Measurements from ENCODE around the gene ANAPC5.
"Not testable (repeated sequence)": the region's sequence is repeated elsewhere in the genome, so short reads cannot be mapped to it uniquely, and the experiment has no call there.

Gene ANAPC5

DNA sequence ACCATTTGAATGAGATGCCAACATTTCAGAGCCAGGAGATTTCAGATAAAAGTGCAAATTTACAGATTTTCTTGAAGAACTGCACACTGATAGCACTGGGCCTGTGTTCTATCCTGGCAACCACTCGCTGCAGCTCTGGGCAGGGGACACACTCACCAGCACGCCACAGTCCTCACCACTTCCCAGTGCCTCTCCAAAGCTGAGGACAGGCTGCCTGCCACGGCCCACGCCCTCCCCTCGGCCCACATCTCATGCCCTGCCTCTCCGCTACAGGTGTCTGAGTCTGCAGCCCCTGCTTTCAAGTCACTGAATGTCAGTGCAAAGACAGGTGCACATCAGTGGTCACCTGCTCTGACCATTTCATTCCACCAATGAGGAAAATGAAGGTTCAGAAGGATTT is 68.4 kb downstream of the ANAPC5 start:
- Histone ChIP-seq H3K18ac (ENCODE audit: low read length) (peak overlapping the region; percentile 5), H3K4me2 (ENCODE audit: insufficient read depth, low read length, poor library complexity, severe bottlenecking) (no peak overlapping the region), H3K36me3 (replicated peaks in 1 of 2; ENCODE audit: control insufficient read depth in 2 of 2, insufficient read depth in 2 of 2, low read length in 2 of 2) (peaks cover 5 to 9% of the 10 kb centered on the region in 2 donors), H3K27me3 (ENCODE audit: control insufficient read depth in 3 of 3, insufficient read depth in 3 of 3, low read depth in 1 of 3, low read length in 3 of 3) (no peaks in the 10 kb centered on the region), H2BK12ac (ENCODE audit: low read length) (no peak overlapping the region), H2AK5ac (ENCODE audit: low read depth, low read length) (no peak overlapping the region), H2BK5ac (ENCODE audit: low read length) (no peak overlapping the region), H3K4me1 (ENCODE audit: control insufficient read depth in 2 of 2, insufficient read depth in 1 of 2, low read depth in 1 of 2, low read length in 2 of 2) (peaks cover 0 to 4% of the 10 kb centered on the region in 2 donors), H3K4ac (ENCODE audit: low read length) (no peak overlapping the region), H4K8ac (ENCODE audit: low read depth, low read length) (no peak overlapping the region), H3K9ac (ENCODE audit: low read depth, low read length, poor library complexity) (no peak overlapping the region), H3K9me3 (replicated peaks in 1 of 2; ENCODE audit: control insufficient read depth in 2 of 2, insufficient read depth in 1 of 2, low read depth in 1 of 2, low read length in 2 of 2) (no peaks in the 10 kb centered on the region), H3K14ac (ENCODE audit: low read length) (no peak overlapping the region), H3K4me3 (ENCODE audit: low read length in 2 of 2) (peak overlapping the region in 1 of 2 donors; percentile 35), H3K79me1 (ENCODE audit: low read depth, low read length) (no peaks in the 10 kb centered on the region), H3K23ac (ENCODE audit: low read depth, low read length, poor library complexity) (no peak overlapping the region), H2BK15ac (ENCODE audit: low read length) (no peak overlapping the region), H3K27ac (replicated peaks; ENCODE audit: low read length) (no peak overlapping the region), H4K91ac (ENCODE audit: low read depth, low read length, poor library complexity) (no peak overlapping the region), H2AFZ (ENCODE audit: low read length) (no peak overlapping the region), H2BK120ac (ENCODE audit: low read depth, low read length) (no peak overlapping the region)
- DNase-seq (ENCODE audit: low spot score): no peak
- no CpG with 5 or more reads among the region's 6 CpGs for WGBS, 2 donors (ENCODE audit: extremely low coverage in 2 of 2, insufficient read length in 2 of 2, insufficient replicate concordance in 1 of 2)

GRCh38 chr12:121283388-121283787 is 68.8 kb downstream of the ANAPC5 start:
- Histone ChIP-seq H3K4me3 (ENCODE audit: low read length in 2 of 2) (no peak overlapping the region), H4K91ac (ENCODE audit: low read depth, low read length, poor library complexity) (no peak overlapping the region), H3K79me1 (ENCODE audit: low read depth, low read length) (no peaks in the 10 kb centered on the region), H3K14ac (ENCODE audit: low read length) (no peak overlapping the region), H3K27ac (replicated peaks; ENCODE audit: low read length) (no peak overlapping the region), H2AFZ (ENCODE audit: low read length) (no peak overlapping the region), H2AK5ac (ENCODE audit: low read depth, low read length) (no peak overlapping the region), H2BK12ac (ENCODE audit: low read length) (no peak overlapping the region), H3K4ac (ENCODE audit: low read length) (no peak overlapping the region), H3K4me1 (ENCODE audit: control insufficient read depth in 2 of 2, insufficient read depth in 1 of 2, low read depth in 1 of 2, low read length in 2 of 2) (peaks cover 0 to 2% of the 10 kb centered on the region in 2 donors), H3K27me3 (ENCODE audit: control insufficient read depth in 3 of 3, insufficient read depth in 3 of 3, low read depth in 1 of 3, low read length in 3 of 3) (no peaks in the 10 kb centered on the region), H3K23ac (ENCODE audit: low read depth, low read length, poor library complexity) (no peak overlapping the region), H2BK120ac (ENCODE audit: low read depth, low read length) (no peak overlapping the region), H3K9me3 (replicated peaks in 1 of 2; ENCODE audit: control insufficient read depth in 2 of 2, insufficient read depth in 1 of 2, low read depth in 1 of 2, low read length in 2 of 2) (no peaks in the 10 kb centered on the region), H3K18ac (ENCODE audit: low read length) (no peak overlapping the region), H2BK15ac (ENCODE audit: low read length) (no peak overlapping the region), H3K36me3 (replicated peaks in 1 of 2; ENCODE audit: control insufficient read depth in 2 of 2, insufficient read depth in 2 of 2, low read length in 2 of 2) (peaks cover 5 to 13% of the 10 kb centered on the region in 2 donors), H4K8ac (ENCODE audit: low read depth, low read length) (no peak overlapping the region), H3K9ac (ENCODE audit: low read depth, low read length, poor library complexity) (no peak overlapping the region), H2BK5ac (ENCODE audit: low read length) (no peak overlapping the region), H3K4me2 (ENCODE audit: insufficient read depth, low read length, poor library complexity, severe bottlenecking) (no peak overlapping the region)
- no peak for DNase-seq (ENCODE audit: low spot score)
- no CpG with 5 or more reads among the region's 5 CpGs for WGBS, 2 donors (ENCODE audit: extremely low coverage in 2 of 2, insufficient read length in 2 of 2, insufficient replicate concordance in 1 of 2)

- H2BK12ac ChIP-seq (ENCODE audit: low read length); H3K9ac ChIP-seq (ENCODE audit: low read depth, low read length, poor library complexity); H3K9me3 ChIP-seq (replicated peaks in 1 of 2; ENCODE audit: control insufficient read depth in 2 of 2, insufficient read depth in 1 of 2, low read depth in 1 of 2, low read length in 2 of 2); H3K79me1 ChIP-seq (ENCODE audit: low read depth, low read length); H4K8ac ChIP-seq (ENCODE audit: low read depth, low read length); H3K4me2 ChIP-seq (ENCODE audit: insufficient read depth, low read length, poor library complexity, severe bottlenecking); H3K27me3 ChIP-seq (ENCODE audit: control insufficient read depth in 3 of 3, insufficient read depth in 3 of 3, low read depth in 1 of 3, low read length in 3 of 3); DNase-seq (ENCODE audit: low spot score); H4K91ac ChIP-seq (ENCODE audit: low read depth, low read length, poor library complexity); H2AK5ac ChIP-seq (ENCODE audit: low read depth, low read length); H3K18ac ChIP-seq (ENCODE audit: low read length); H3K4me3 ChIP-seq (ENCODE audit: low read length in 2 of 2); H2BK15ac ChIP-seq (ENCODE audit: low read length); H3K27ac ChIP-seq (replicated peaks; ENCODE audit: low read length); H3K14ac ChIP-seq (ENCODE audit: low read length); H2BK120ac ChIP-seq (ENCODE audit: low read depth, low read length); H2BK5ac ChIP-seq (ENCODE audit: low read length); H3K23ac ChIP-seq (ENCODE audit: low read depth, low read length, poor library complexity); H3K4ac ChIP-seq (ENCODE audit: low read length); H3K4me1 ChIP-seq (ENCODE audit: control insufficient read depth in 2 of 2, insufficient read depth in 1 of 2, low read depth in 1 of 2, low read length in 2 of 2); H2AFZ ChIP-seq (ENCODE audit: low read length): not testable (repeated sequence)
- no CpG with 5 or more reads among the region's 11 CpGs for WGBS, 2 donors (ENCODE audit: extremely low coverage in 2 of 2, insufficient read length in 2 of 2, insufficient replicate concordance in 1 of 2)
- peaks cover 5 to 13% of the 10 kb centered on the region in 2 donors for H3K36me3 ChIP-seq (replicated peaks in 1 of 2; ENCODE audit: control insufficient read depth in 2 of 2, insufficient read depth in 2 of 2, low read length in 2 of 2)
Measured at GRCh38 chr12:121282910-121283309, 69.3 kb downstream of the ANAPC5 start.

GRCh38 chr12:121282072-121282742 is 70.0 kb downstream of the ANAPC5 start:
- Histone ChIP-seq H3K4me2 (ENCODE audit: insufficient read depth, low read length, poor library complexity, severe bottlenecking) (no peak overlapping the region), H2BK120ac (ENCODE audit: low read depth, low read length) (no peak overlapping the region), H3K27me3 (ENCODE audit: control insufficient read depth in 3 of 3, insufficient read depth in 3 of 3, low read depth in 1 of 3, low read length in 3 of 3) (no peaks in the 10 kb centered on the region), H3K36me3 (replicated peaks in 1 of 2; ENCODE audit: control insufficient read depth in 2 of 2, insufficient read depth in 2 of 2, low read length in 2 of 2) (peaks cover 5 to 13% of the 10 kb centered on the region in 2 donors), H3K79me1 (ENCODE audit: low read depth, low read length) (no peaks in the 10 kb centered on the region), H2BK12ac (ENCODE audit: low read length) (no peak overlapping the region), H4K91ac (ENCODE audit: low read depth, low read length, poor library complexity) (no peak overlapping the region), H2AK5ac (ENCODE audit: low read depth, low read length) (no peak overlapping the region), H2BK5ac (ENCODE audit: low read length) (no peak overlapping the region), H3K9me3 (replicated peaks in 1 of 2; ENCODE audit: control insufficient read depth in 2 of 2, insufficient read depth in 1 of 2, low read depth in 1 of 2, low read length in 2 of 2) (no peaks in the 10 kb centered on the region), H2BK15ac (ENCODE audit: low read length) (no peak overlapping the region), H4K8ac (ENCODE audit: low read depth, low read length) (no peak overlapping the region), H3K14ac (ENCODE audit: low read length) (no peak overlapping the region), H3K18ac (ENCODE audit: low read length) (no peak overlapping the region), H2AFZ (ENCODE audit: low read length) (no peak overlapping the region), H3K4me3 (ENCODE audit: low read length in 2 of 2) (no peak overlapping the region), H3K4me1 (ENCODE audit: control insufficient read depth in 2 of 2, insufficient read depth in 1 of 2, low read depth in 1 of 2, low read length in 2 of 2) (no peaks in the 10 kb centered on the region), H3K23ac (ENCODE audit: low read depth, low read length, poor library complexity) (no peak overlapping the region), H3K27ac (replicated peaks; ENCODE audit: low read length) (no peak overlapping the region), H3K9ac (ENCODE audit: low read depth, low read length, poor library complexity) (no peak overlapping the region), H3K4ac (ENCODE audit: low read length) (no peak overlapping the region)
- no CpG with 5 or more reads among the region's 10 CpGs for WGBS, 2 donors (ENCODE audit: extremely low coverage in 2 of 2, insufficient read length in 2 of 2, insufficient replicate concordance in 1 of 2)
- no peak for DNase-seq (ENCODE audit: low spot score)
